DMS53 treated with DMSO at 0.1 percent for 48 hours (cell line): ENCODE results near the gene HOXA11.

Experiments used
- DNase-seq: peaks from one replicate; lab custom pipeline; 2025; ENCODE audit not compliant: unreplicated experiment; lab: John Stamatoyannopoulos, UW

HOXA11 gene

GRCh38 chr7:27185013-27185853, at the start of gene HOXA11:
HOXA11 (minus strand) TSS chr7:27185232; CDS start chr7:27185144, 88 bp downstream.
- DNase-seq: peak; percentile 77

DNA sequence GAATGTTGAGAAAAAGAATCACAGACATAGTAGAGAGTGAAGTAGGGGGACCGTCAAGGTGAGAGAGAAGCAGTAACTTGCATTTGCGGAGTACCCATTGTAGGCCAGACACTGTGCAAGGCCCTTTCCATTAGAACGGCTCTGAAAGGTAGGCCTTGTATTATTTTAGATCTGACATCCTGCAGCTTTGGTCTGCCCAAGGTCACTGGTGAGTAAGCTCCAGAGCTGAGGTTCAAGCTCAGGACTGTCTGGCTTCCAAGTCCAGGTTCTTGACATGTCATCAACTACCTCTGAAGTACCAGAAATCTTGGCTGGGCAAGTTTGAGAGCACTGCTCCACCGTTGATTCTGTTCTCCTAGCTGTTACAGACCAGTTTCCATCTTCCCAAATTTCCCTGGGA, 44.4 kb upstream of the HOXA11 start:
- no peak for DNase-seq

DNA sequence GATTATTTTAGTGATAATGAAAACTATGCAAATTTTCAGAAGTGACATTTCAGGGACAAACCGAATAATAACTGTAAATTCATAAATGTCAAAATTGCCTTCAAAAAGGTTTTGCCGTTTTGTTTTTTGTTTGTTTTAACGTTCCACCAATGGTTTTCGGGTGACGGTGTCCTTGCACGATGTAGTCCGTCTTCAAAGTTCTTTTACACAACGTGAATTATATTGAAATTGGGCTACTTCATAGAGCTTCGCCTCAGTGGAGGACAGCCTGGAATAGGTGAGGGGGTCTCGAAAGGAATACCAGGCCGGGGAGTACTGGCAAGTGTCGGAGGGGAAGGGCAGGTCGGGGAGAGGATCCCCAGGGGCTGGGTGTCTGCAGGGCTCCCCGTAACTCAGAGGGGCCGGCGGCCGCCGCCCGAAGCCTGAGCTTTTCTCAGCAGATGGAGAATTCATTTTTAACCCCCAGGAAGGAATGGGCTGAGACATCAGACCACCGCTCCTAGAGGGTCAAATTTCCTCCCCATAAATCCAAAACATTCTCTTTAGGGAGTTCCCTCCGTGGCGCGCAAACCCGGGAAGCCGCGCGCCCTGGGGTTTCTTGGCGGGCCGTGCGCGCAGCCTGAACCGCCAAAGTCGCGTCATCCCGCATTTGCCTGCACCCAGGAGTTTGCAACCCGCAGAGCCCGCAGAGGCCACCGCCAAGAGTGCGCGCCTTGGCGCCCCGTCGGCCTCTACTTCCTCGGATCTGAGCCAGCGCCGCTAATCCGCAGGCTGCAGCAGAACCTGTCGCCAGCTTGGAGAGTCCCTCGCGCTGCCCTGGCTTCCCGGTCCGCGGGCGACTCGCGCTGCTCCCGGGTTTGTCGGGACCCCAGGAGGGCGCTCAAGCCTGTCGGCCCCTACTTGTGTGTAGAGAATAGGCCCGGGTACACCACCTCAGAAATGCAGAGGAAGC, 40.2 kb upstream of the HOXA11 start:
- DNase-seq: no peak

GRCh38 chr7:27223941-27224575, 39.0 kb upstream of the HOXA11 start:
- no peak for DNase-seq

DNA sequence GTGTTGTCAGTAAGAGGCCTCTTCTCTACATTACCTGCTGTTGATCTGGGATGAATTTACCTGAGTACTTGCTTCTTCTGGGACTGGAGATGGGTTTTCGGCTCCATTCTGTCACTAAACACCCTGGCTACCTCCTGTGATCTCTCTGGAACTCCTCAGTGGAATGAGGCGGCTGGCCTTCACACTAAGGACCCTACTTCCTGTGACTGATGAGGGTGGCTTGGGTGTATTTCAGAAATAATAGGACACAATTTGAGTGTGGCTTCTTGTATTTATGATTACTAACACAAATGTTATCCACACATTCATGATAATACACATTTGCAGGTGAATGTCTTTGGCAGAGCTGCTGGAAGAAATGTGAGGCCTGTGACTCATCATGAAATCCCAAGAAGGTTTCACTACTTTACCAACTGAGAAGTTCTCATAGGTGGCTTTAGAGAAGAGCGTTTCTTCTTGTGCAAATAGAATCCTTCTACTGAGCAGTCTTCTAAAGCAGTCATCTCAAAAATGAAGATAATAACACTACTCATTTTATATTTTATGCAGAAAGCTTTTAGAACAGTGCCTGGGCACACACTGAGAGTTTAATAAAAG, 36.3 kb upstream of the HOXA11 start:
- DNase-seq: no peak

- no peak for DNase-seq
Measured at GRCh38 chr7:27220440-27220955, 35.5 kb upstream of the HOXA11 start.

GRCh38 chr7:27219821-27220220, 34.8 kb upstream of the HOXA11 start:
- DNase-seq: no peak

DNA sequence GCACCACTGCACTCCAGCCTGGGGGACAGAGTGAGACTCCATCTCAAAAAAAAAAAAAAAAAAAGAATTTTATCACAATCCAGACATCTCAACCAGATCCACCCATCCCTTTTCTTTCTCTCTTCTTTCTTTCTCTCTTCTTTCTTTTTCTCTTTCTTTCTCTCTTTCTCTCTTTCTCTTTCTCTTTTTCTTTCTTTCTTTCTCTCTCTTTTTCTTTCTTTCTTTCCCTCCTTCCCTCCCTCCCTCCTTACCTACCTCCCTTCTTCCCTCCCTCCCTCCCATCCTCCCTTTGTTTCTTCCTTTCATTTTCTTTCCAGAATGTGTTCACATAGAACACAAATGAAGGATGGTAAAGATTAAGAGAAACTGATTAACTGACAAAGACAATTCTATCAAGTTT, 32.9 kb upstream of the HOXA11 start:
- DNase-seq: no peak

GRCh38 chr7:27215356-27215755, 30.3 kb upstream of the HOXA11 start:
- DNase-seq: no peak

DNA sequence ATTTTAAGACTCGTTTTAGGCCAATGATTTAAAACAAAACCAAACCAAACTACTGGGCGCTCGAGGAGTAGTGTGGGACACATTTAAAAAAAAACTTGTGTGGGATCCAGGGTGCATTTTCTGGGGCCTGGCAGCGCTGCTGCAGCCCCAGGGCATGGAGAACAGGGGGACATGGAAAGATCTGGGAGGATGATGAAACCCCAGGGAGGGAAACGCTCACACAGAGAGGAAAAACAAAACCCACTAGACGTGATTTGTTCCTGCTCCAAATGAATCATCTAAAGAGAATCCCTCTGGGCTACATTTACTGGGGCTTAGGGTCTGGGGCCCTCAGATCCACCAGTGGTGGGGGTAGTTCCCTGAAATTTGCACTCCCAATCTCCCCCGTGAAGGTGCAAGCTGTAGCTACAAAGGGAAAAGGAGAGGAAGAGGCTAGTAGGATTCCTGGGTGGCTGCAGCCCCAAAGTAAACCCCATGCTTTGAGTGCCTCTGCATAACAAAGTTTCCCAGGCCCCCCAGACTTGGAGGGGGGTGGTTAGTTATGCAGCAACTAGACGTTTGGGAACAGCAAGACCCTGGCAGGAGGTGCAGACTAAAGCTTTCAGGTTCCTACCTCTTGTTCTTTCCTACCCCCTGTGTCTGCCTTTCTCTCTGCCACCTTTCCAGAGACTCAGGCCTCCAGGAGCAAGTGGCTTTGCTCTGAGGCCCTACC, 29.4 kb upstream of the HOXA11 start:
- no peak for DNase-seq

- no peak for DNase-seq
Measured at GRCh38 chr7:27213433-27214238, 28.6 kb upstream of the HOXA11 start.

DNA sequence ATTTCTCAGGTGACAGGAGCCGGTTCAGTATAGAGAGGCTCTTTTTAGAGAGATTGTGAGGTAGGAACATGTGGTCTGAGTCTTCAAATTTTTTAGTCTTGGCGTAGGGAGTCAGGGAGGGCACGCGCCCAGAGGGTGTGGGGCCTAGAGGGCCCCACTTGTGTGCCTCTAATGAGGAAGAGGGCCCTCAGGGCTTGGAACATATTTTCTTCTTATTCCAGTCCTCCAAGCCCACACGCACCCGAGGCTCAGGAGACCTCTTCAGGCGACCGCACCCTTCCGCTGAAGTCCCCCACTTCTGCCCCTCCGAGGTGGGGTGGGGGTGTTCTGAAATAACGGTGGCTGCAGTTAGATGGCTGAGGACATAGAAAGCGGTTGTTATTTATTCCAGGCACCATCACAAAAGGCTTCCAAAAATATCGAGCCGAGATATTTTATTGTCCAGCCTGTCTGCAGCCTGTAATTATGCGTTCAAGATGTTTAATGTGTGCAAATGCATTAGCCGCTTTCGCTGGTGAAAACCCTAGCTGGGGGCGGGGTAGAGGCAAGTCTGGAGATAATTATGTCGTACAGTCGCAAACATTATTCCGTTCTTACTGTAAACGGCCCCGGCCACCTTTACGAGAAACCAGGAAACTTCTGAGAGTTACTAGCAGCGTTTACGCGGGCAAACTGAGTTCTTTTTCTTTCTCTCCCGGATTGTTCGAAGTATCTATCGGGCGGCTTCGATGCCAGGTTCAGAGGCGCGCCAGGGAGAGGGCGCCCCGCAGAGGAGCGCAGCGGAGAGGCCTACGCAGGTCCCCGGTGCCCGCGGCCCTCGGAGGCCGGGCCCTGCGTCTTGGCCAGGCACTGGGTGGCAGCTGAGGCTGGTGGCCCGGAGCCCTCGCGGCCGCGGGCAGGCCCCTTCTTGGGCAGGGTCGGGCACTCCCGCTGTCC, 27.7 kb upstream of the HOXA11 start:
- no peak for DNase-seq

GRCh38 chr7:27211764-27212204, 26.8 kb upstream of the HOXA11 start:
- no peak for DNase-seq

DNA sequence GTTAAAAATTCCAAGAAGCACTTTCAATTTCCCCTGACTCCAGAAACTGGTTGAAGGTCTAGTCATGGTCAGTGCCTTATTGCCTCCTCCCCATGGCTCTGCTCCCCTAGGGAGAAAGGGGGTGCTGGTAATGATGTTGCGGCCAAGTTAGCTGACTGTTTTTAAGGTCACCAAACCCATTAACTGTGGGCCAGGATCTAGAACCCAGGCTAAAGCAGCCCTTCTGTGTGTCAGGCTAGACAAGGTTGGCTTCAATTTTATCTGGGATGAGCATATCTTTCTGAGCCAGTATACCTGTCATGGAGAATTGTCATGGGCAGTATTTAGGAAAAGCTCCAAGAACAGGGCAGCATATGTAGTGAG, 26.0 kb upstream of the HOXA11 start:
- no peak for DNase-seq

DNA sequence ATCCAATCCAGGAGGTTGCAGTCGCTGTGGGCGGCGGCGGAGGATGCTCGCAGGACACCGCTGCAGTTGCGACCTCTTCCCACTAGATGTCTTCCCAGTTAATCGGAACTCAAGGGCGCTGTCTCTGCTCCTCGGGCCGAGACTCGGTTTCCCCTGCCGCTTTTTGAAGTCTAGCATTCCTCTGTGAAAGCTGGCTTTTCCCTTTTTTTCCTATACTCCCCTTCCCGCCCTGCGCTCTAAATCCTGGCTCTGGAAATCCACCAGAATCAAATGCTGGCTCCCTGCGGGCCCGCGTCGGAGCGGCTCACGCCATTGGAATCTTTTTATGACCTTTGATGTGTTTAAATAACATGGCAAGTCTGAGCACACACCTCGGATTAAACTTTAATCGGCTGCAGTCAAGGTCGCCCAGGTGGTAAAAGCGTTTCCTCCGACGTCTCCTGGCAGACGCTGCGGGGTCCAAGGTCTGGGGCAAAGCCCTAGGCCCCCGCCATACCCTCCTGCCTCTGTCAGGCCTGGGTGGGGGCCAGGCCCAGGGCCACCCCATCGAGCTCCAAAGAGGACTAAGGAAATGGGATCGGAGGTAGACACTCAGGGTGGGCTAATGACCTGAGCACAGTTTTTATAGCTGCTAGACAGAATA, 25.5 kb upstream of the HOXA11 start:
- peak; percentile 66 for DNase-seq

DNA sequence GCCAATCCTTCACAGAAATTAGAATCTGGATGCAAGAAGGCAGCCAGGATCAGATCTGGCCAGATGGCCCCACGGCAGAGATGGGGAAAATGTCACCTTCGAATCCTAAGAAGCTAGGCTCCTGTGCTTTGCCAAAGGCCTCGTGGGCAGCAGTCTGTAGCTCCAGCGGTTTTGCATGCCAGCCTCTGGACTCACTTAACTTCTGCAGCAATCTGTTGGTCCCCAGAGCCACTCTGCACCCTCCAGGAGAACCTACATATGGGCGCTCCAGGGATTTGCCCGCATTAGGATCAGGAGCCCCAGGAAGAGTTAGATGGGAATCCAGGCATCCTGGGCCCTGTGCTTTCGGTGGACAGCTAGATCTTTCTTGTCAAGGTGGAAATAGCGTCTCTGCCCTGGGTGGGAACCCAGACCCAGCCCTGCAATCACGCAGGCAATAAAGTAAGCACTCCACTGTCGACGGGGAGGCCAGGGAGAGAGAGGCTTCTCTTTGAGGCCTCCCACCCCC, 25.0 kb upstream of the HOXA11 start:
- DNase-seq: no peak

DNA sequence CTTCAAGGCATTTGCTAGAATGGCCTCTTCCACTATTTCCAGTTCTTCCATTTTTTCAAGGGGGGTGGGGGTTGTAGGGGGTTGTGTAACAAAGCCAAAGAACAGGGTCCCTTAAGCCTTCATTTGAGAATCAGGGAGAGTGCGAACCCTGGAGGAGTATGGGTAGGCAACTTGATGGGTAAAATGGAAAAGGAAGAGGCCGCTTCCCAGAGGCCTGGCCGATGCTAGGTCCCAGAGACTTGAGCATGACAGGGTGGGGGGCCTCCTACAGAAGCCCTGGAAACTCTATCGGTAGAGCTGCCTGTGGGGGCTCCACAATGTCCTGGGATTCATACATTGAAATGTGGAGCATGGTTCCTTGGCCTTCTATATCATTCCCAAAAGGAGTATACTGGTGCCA, 24.0 kb upstream of the HOXA11 start:
- DNase-seq: no peak
